Activated CD8-positive, alpha-beta memory T cell treated with anti-CD3 and anti-CD28 coated beads, Interleukin-2, amount 10 ng/mL, durations not matched to agents 7 days and 5 days (primary cell): ENCODE measurements around the gene CALR3. TPM values are rescaled to one million over a fixed set of nuclear protein-coding genes. Genes with fewer than 3 reads are reported as not detected.

Experiments
- ATAC-seq: fragments of 150-1000 bp; cut with Tn5 transposase; one replicate; pipeline ENCODE4 v1.10.0; 2021; ENCODE audit warnings: moderate library complexity
- CTCF ChIA-PET: fragments of 350-600 bp; sonication (Branson Sonifier 250); formaldehyde crosslinking; loops from one replicate; lab custom pipeline; 2021; ENCODE audit warnings: antibody characterized with exemption; lab: Charles Lee
- DNase-seq: peaks from one replicate; pipeline ENCODE4 v3.0.0-alpha.2; 2020
- H3K27ac Mint-ChIP-seq: one replicate; pipeline ENCODE4 v1.8.0; 2021; ENCODE audit warnings: mild to moderate bottlenecking, mixed read lengths
- H3K27me3 Mint-ChIP-seq: one replicate; pipeline ENCODE4 v1.8.0; 2021; ENCODE audit warnings: mixed read lengths
- H3K36me3 Mint-ChIP-seq: one replicate; pipeline ENCODE4 v1.8.0; 2021; ENCODE audit warnings: mild to moderate bottlenecking, mixed read lengths
- H3K4me1 Mint-ChIP-seq: one replicate; pipeline ENCODE4 v1.8.0; 2021; ENCODE audit warnings: mixed read lengths
- H3K4me3 Mint-ChIP-seq: one replicate; pipeline ENCODE4 v1.8.0; 2021; ENCODE audit warnings: mild to moderate bottlenecking, moderate library complexity, mixed read lengths
- H3K9me3 Mint-ChIP-seq: one replicate; pipeline ENCODE4 v1.8.0; 2022; ENCODE audit warnings: low read depth, mixed read lengths
- total RNA-seq, 2 experiments: library from RNA; stranded (reverse); gene quantifications; one replicate each; pipeline ENCODE4 v1.2.3, GENCODE V29; 2021

Gene CALR3
- total RNA-seq, 2 experiments from 2014 or later: not detected

GRCh38 chr19:16530540-16531379 is 34.8 kb upstream of the CALR3 start:
- no peak for DNase-seq
- ATAC-seq: no peak
- H3K4me1 Mint-ChIP-seq: no peaks in the 10 kb centered on the region
- no peaks in the 10 kb centered on the region for H3K9me3 Mint-ChIP-seq
- CTCF ChIA-PET: no interaction called here
- no peak overlapping the region for H3K4me3 Mint-ChIP-seq
- H3K36me3 Mint-ChIP-seq: peaks cover 49% of the 10 kb centered on the region
- no peak overlapping the region for H3K27ac Mint-ChIP-seq
- no peaks in the 10 kb centered on the region for H3K27me3 Mint-ChIP-seq

DNA sequence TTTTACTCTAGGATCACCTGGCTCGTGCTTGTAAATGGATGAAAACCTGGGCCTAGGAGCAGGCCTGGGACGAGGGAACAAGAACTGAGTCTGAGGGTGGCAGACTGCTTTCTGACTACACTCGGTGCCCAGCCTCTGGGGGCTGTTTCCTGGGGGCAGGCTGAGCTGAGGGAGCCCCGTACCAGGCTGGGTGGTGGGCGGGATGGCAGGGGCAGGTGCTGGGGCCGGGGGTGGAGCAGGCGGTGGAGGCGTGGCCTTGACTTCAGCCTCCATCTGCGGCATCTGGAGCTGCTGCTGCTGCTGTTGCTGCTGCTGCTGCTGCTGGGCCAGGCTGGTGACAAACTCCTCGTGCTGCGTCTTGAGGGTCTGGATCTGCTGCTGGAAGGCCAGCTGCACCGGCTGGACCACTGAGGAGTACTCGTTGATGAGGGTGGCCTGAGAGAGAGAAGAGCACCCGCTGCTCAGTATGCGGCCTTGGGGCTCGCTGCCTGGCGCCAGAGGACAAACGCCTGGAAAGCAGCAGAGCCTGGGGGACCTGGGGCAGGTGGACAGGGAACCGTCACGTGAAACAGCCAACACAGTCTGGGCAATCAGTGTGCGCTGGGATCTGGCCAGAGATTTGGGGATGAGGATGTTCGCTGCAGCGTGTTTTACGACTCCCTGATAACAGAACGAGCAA is 33.6 kb upstream of the CALR3 start:
- DNase-seq (no peak), ATAC-seq (no peak)
- CTCF ChIA-PET: no interaction called here
- Mint-ChIP-seq H3K27me3 (no peaks in the 10 kb centered on the region), H3K9me3 (no peaks in the 10 kb centered on the region), H3K4me3 (no peak overlapping the region), H3K36me3 (peaks cover 47% of the 10 kb centered on the region), H3K27ac (no peak overlapping the region), H3K4me1 (no peaks in the 10 kb centered on the region)

GRCh38 chr19:16527971-16528521 is 32.1 kb upstream of the CALR3 start:
- peak; percentile 59 for DNase-seq
- Mint-ChIP-seq H3K36me3 (peaks cover 47% of the 10 kb centered on the region), H3K4me1 (no peaks in the 10 kb centered on the region), H3K27me3 (no peaks in the 10 kb centered on the region), H3K4me3 (no peak overlapping the region), H3K9me3 (no peaks in the 10 kb centered on the region), H3K27ac (peak overlapping the region; percentile 14)
- peak; percentile 64 for ATAC-seq
- CTCF ChIA-PET: interaction anchor here (1.0 to 1.7 kb wide), 4 partner anchors 59 to 187 kb away, joined by 4 to 5 read pairs (median 4); partner anchors contain the start of gene TMEM38A

DNA sequence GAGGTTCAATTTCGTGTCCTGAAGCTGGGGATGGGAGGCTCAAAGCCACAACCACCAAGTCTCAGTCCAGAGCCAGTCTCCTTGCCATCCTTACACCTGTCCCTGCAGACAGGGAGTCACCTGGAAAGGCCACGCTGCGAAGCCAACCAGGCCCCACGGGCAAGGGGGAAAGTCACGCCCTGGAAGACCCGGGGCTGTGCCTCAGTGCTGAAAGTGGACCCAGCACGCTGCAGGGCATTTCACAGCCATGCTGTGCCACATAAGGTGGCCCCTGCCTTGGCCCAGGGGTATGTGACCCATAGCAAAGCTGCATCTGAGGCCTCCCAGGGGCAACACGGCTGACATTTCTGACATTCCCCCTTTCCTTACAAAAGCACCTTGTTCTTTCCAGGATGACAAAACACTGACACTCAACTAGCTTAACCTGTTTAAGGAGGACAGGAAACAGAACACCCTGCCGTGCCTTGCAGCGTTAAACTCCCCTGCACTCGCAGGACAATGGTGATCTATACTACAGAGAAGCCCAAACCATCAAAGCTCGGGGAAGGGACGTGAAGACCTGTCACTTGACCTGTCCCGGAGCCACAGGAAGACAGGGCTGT is 31.5 kb upstream of the CALR3 start:
- Mint-ChIP-seq H3K4me1 (no peaks in the 10 kb centered on the region), H3K36me3 (peaks cover 52% of the 10 kb centered on the region), H3K27me3 (no peaks in the 10 kb centered on the region), H3K27ac (no peak overlapping the region), H3K4me3 (no peak overlapping the region), H3K9me3 (no peaks in the 10 kb centered on the region)
- no peak for DNase-seq
- CTCF ChIA-PET: interaction anchor here (0.9 to 1.7 kb wide), 4 partner anchors 60 to 251 kb away, joined by 3 to 5 read pairs (median 4); no protein-coding TSS in a partner anchor
- no peak for ATAC-seq

GRCh38 chr19:16525751-16526481 is 29.9 kb upstream of the CALR3 start:
- H3K4me1 Mint-ChIP-seq: no peaks in the 10 kb centered on the region
- CTCF ChIA-PET: interaction anchor here (0.7 kb wide), 1 partner anchor 108 kb away, joined by 3 read pairs; no protein-coding TSS in a partner anchor
- no peak for ATAC-seq

GRCh38 chr19:16524991-16525734 is 29.2 kb upstream of the CALR3 start:
- Mint-ChIP-seq H3K9me3 (no peaks in the 10 kb centered on the region), H3K4me1 (no peaks in the 10 kb centered on the region), H3K27ac (no peak overlapping the region), H3K27me3 (no peaks in the 10 kb centered on the region), H3K4me3 (no peak overlapping the region), H3K36me3 (peaks cover 47% of the 10 kb centered on the region)
- DNase-seq (no peak), ATAC-seq (no peak)
- CTCF ChIA-PET: no interaction called here

More at GRCh38 chr19:16525751-16526481, 29.9 kb upstream of the CALR3 start:
- H3K27me3 Mint-ChIP-seq: no peaks in the 10 kb centered on the region
- H3K4me3 Mint-ChIP-seq: no peak overlapping the region
- no peak overlapping the region for H3K27ac Mint-ChIP-seq
- no peak for DNase-seq
- H3K9me3 Mint-ChIP-seq: no peaks in the 10 kb centered on the region
- H3K36me3 Mint-ChIP-seq: peaks cover 45% of the 10 kb centered on the region

DNA sequence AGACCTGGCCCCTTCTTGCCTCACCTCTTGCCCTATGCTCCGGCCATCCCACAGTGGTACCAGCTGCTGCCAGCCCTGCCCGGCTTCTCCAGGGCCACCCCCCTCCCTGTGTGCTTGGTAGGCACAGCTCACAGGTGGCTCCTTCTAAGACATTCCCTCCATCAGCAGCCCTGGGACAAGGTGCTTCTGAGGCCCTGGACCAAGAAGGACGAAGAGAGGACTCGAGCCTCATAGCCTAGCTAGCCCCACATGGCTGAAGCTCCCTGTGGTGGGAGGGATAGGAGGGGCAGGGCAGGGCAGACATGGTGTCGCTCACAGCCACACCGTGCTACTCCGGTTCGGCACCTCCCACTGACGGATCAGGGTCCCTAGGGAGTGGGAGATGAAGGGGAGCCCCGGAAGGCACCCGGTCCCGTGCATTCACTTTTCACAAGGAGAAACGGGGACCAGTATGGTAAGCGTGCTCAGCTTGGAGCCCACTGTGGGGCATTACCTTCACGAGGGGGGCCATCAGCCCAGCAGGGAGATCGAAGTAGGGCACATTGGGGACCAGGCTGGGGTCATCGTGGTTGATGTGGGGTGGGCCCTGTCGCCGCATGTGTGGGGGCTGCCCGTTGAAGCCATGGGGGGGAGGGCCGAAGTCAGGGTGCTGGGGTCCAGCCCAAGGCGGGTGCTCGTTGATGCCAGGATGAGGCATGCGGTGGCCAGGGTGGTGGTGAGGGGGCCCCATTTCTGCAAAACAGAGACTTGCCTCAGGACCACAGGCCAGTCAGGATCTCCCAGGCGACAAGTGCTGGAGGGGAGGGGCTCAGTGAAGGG is 26.8 kb upstream of the CALR3 start:
- Mint-ChIP-seq H3K4me1 (no peaks in the 10 kb centered on the region), H3K9me3 (no peaks in the 10 kb centered on the region), H3K27me3 (no peaks in the 10 kb centered on the region), H3K36me3 (peaks cover 49% of the 10 kb centered on the region), H3K27ac (no peak overlapping the region), H3K4me3 (no peak overlapping the region)
- ATAC-seq (no peak), DNase-seq (no peak)
- CTCF ChIA-PET: no interaction called here

GRCh38 chr19:16521715-16522289 is 25.8 kb upstream of the CALR3 start:
- no peak overlapping the region for H3K27ac Mint-ChIP-seq
- no peaks in the 10 kb centered on the region for H3K27me3 Mint-ChIP-seq
- no peak overlapping the region for H3K4me3 Mint-ChIP-seq
- peaks cover 46% of the 10 kb centered on the region for H3K36me3 Mint-ChIP-seq
- no peak for ATAC-seq
- CTCF ChIA-PET: no interaction called here
- H3K9me3 Mint-ChIP-seq: no peaks in the 10 kb centered on the region
- H3K4me1 Mint-ChIP-seq: peaks cover 8% of the 10 kb centered on the region
- no peak for DNase-seq

DNA sequence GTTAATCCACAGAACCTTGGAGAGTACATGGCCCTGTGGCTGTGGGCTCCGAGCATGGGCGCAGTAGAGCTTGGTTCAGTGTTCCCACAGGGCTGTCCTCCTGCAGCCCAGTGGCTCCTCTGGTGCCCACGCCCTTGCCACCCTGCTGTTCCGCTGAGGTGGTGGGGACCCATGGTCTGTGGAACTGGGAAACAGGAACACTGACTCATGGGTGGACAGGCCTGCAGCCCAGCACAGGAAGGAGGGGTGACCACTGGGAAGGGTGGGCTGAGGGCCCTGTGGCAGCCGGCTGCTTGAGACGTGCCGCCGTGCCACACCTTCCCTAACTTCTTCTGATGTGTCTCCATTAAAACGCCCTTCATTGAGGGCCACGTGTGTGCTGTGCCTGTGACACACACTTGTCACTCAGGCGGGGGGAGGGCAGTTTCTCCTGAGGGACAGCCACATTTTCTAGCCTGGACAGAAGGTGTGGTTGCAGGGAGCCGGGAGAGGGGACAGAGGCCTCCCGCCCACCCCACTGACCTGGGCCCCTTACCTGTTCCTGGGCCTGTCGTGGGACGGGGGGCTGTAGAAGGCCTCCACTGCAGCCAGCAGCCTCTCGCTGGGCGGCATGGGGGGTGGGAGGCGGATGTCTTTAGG is 25.1 kb upstream of the CALR3 start:
- CTCF ChIA-PET: no interaction called here
- peaks cover 44% of the 10 kb centered on the region for H3K36me3 Mint-ChIP-seq
- no peaks in the 10 kb centered on the region for H3K27me3 Mint-ChIP-seq

DNA sequence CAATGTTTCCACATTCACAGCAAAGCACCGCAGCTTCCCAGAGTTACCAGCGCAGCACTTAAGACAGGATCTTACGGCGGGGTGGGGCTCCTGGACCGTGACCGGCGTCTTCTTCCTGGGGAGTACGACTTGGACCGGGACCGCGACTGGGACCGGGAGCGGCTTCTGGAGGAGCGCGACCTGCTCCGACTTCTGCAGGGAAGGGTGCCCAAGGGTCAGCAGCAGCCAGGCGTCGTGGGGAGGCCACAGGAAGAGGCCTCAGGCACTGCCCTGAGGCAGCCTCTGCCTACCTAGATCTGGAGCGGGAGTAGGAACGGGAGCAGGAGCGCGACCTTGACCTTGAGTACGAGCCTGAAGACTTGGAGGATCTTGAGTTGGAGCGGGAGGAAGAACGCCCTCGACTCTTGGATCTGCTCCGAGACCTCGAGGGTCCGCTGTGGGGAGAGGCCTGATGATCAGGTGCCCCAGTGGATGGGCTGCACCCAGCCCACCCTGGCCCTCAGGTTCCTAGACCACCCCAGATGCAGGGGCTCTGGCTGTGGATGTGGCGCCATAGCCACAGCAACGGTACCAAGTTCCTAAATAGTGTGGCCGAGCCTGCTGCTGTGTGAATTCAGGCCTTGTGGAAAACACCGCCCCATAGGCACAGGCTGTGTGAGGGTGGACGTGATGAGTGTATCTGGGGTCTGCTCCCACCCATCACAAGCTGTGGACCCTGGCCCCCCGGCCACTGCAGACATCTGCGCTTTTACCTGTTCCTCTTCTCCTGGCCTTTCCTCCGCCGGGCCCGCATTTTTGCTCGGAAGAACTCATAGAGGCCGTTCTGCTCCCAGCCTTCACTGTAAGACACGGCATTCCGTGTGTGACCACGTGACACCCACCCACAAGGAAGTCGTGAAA is 24.4 kb upstream of the CALR3 start:
- H3K36me3 Mint-ChIP-seq: peaks cover 38% of the 10 kb centered on the region
- H3K4me3 Mint-ChIP-seq: no peak overlapping the region
- H3K27me3 Mint-ChIP-seq: no peaks in the 10 kb centered on the region
- no peaks in the 10 kb centered on the region for H3K9me3 Mint-ChIP-seq
- ATAC-seq: no peak
- no peak for DNase-seq
- peaks cover 9% of the 10 kb centered on the region for H3K4me1 Mint-ChIP-seq
- CTCF ChIA-PET: no interaction called here
- H3K27ac Mint-ChIP-seq: no peak overlapping the region

More for the DNA sequence above, 25.1 kb upstream of the CALR3 start:
- H3K9me3 Mint-ChIP-seq: no peaks in the 10 kb centered on the region
- no peak overlapping the region for H3K4me3 Mint-ChIP-seq
- ATAC-seq (no peak), DNase-seq (no peak)
- peaks cover 9% of the 10 kb centered on the region for H3K4me1 Mint-ChIP-seq
- H3K27ac Mint-ChIP-seq: no peak overlapping the region
